Measurements from ENCODE around the gene FHAD1.

- TF ChIP-seq CREB1 (IDR thresholded peaks at IDR 0.05; ENCODE audit: low read depth) (no peak), RAD21 (IDR thresholded peaks at IDR 0.05; ENCODE audit: low read depth) (no peak), REST (IDR thresholded peaks at IDR 0.05; ENCODE audit: low read depth) (no peak), NFIC (IDR thresholded peaks at IDR 0.05) (no peak), EGR1 (IDR thresholded peaks at IDR 0.05) (no peak)
Measured at GRCh38 chr1:15211424-15211823, 35.6 kb upstream of the FHAD1 start.
